Osteoblast (primary cell): ENCODE data around the gene PCDH9. TPM values are rescaled to one million over a fixed set of nuclear protein-coding genes. Genes with fewer than 3 reads are reported as not detected.

ENCODE experiments used
- DNase-seq: peaks from one replicate; pipeline ENCODE4 v3.0.0; 2011; ENCODE audit warnings: low spot score, mixed read lengths; ENCODE audit not compliant: insufficient read length; ENCODE audit errors: missing footprints
- H2AFZ ChIP-seq: 2 replicates; pipeline ENCODE4 v1.6.0; 2011; ENCODE audit warnings: mild to moderate bottlenecking, low read length
- H3K27ac ChIP-seq: 2 replicates; pipeline ENCODE4 v1.5.1; 2011; ENCODE audit warnings: mild to moderate bottlenecking, low read depth, low read length, moderate library complexity
- H3K27me3 ChIP-seq: 2 replicates; pipeline ENCODE4 v1.6.0; 2012; ENCODE audit warnings: mild to moderate bottlenecking, control low read depth, inconsistent platforms, low read length, moderate library complexity; ENCODE audit not compliant: insufficient read depth
- H3K36me3 ChIP-seq: 2 replicates; pipeline ENCODE4 v1.5.1; 2011; ENCODE audit warnings: mild to moderate bottlenecking, low read length, control low read depth, moderate library complexity; ENCODE audit not compliant: insufficient read depth
- H3K4me1 ChIP-seq: 2 replicates; pipeline ENCODE4 v1.5.1; 2011; ENCODE audit warnings: mild to moderate bottlenecking, low read length, control low read depth, moderate library complexity; ENCODE audit not compliant: insufficient read depth
- H3K4me2 ChIP-seq: 2 replicates; pipeline ENCODE4 v1.6.0; 2011; ENCODE audit warnings: mild to moderate bottlenecking, low read length; ENCODE audit not compliant: insufficient read depth
- H3K4me3 ChIP-seq: fragments of 200-600 bp; sonication (generic); 3 replicates; pipeline ENCODE4 v1.5.1; 2012; ENCODE audit warnings: mild to moderate bottlenecking, low read length, inconsistent platforms; ENCODE audit not compliant: insufficient read depth
- H3K79me2 ChIP-seq: 2 replicates; pipeline ENCODE4 v1.6.0; 2012; ENCODE audit warnings: mild to moderate bottlenecking, low read length, control low read depth, inconsistent platforms; ENCODE audit not compliant: insufficient read depth
- H3K9me3 ChIP-seq: 2 replicates; pipeline ENCODE4 v1.5.1; 2011; ENCODE audit warnings: low read depth, low read length, control low read depth
- H4K20me1 ChIP-seq: 2 replicates; pipeline ENCODE4 v1.6.0; 2012; ENCODE audit warnings: mild to moderate bottlenecking, low read length, control low read depth; ENCODE audit not compliant: insufficient read depth
- total RNA-seq: library from RNA; depleted of rRNA; stranded (reverse); fragments of >200 nt; gene quantifications from 2 replicates; pipeline ENCODE4 v1.2.3, GENCODE V29; 2012
- TF ChIP-seq, protein P1 (sequence below): IDR thresholded peaks from 2 replicates; pipeline ENCODE4 v1.5.1; 2011; ENCODE audit warnings: mild to moderate bottlenecking, low read depth, low read length, moderate library complexity; ENCODE audit errors: extremely low read depth

Gene PCDH9
- total RNA-seq, 1 donor, result 1.1 TPM

DNA sequence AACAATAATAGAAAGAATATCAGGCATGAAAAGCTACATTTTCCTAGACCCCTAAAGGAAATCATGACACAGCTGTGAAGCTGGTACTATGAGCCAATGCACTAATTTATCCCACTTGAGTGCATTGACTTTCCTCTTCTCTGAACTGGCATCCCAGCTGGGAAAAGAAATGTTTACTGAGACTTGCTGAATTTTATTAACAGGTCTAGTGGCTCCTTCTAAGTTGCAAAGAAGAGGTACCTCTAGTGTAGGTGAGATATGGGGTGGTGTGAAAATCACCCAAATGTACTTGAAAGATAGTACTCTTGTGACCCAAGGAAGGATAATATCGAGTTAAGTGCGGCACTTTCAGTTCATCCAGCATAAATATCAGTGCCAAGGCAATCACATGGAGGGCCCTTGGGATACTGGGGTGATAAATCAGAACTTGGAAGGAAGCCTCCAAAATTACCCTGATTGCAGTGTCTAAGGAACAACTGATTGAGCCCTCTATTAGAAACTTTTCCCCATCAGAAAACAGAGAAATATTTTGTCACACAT, 369.2 kb downstream of the PCDH9 start:
- Histone ChIP-seq H3K4me1 (peaks cover 4% of the 10 kb centered on the region), H3K9me3 (no peaks in the 10 kb centered on the region), H3K79me2 (no peaks in the 10 kb centered on the region), H3K4me3 (peak overlapping the region; percentile 9), H2AFZ (peak overlapping the region; percentile 23), H3K36me3 (no peaks in the 10 kb centered on the region), H3K27ac (no peak overlapping the region), H4K20me1 (no peaks in the 10 kb centered on the region), H3K4me2 (peak overlapping the region; percentile 55), H3K27me3 (no peaks in the 10 kb centered on the region)
- TF ChIP-seq, protein P1, sequence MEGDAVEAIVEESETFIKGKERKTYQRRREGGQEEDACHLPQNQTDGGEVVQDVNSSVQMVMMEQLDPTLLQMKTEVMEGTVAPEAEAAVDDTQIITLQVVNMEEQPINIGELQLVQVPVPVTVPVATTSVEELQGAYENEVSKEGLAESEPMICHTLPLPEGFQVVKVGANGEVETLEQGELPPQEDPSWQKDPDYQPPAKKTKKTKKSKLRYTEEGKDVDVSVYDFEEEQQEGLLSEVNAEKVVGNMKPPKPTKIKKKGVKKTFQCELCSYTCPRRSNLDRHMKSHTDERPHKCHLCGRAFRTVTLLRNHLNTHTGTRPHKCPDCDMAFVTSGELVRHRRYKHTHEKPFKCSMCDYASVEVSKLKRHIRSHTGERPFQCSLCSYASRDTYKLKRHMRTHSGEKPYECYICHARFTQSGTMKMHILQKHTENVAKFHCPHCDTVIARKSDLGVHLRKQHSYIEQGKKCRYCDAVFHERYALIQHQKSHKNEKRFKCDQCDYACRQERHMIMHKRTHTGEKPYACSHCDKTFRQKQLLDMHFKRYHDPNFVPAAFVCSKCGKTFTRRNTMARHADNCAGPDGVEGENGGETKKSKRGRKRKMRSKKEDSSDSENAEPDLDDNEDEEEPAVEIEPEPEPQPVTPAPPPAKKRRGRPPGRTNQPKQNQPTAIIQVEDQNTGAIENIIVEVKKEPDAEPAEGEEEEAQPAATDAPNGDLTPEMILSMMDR, result no peak
- peak; percentile 46 for DNase-seq

DNA sequence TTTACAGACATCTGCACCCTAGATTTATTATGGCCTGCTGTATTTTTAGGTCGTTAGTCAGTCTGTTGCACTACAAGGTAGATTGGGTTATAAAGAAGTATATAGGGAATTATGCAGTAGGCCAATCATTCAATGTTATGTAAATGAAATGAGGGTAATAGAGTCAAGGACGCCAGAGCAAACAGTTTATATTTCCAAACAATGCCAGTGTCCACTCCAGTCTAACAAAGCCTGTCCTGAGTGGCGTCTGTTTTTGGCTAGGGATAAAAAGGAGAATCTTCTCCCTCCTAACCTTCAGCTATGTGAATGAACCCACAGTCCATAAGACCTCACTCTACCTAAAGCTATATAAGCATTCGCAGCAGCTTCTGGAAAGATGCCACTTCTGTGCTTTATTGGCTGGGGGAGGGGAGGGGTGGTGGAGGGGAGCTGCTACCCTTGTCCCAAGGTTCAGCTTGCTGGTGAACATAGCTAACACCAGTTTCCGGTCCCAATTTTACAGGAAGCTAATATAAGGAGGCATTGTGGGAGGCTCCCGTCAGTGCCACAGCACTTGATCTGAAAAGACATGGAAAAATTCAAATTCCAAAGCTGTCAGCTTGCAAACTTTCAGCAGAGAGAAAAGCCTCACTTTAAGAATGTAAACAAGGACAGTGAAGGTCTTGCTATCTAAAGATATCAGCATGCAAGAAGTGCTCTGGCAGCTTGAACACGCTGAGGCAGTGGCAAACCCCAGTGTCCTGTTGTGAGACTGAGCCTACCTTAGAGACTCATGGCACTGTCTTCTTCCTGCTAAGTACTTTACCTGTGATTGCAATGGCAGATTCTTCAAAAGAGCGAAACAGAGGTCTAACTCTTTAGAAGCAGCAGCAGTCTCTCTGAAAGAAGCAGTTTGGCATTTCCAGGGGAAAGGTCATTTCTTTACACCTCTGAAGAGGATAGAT, 369.9 kb downstream of the PCDH9 start:
- Histone ChIP-seq H3K36me3 (no peaks in the 10 kb centered on the region), H3K4me2 (no peak overlapping the region), H2AFZ (peak overlapping the region; percentile 23), H3K4me1 (peaks cover 4% of the 10 kb centered on the region), H3K4me3 (no peak overlapping the region), H3K9me3 (no peaks in the 10 kb centered on the region), H3K27ac (no peak overlapping the region), H3K27me3 (no peaks in the 10 kb centered on the region), H3K79me2 (no peaks in the 10 kb centered on the region), H4K20me1 (no peaks in the 10 kb centered on the region)
- TF ChIP-seq, protein P1, result no peak
- DNase-seq, result no peak

DNA sequence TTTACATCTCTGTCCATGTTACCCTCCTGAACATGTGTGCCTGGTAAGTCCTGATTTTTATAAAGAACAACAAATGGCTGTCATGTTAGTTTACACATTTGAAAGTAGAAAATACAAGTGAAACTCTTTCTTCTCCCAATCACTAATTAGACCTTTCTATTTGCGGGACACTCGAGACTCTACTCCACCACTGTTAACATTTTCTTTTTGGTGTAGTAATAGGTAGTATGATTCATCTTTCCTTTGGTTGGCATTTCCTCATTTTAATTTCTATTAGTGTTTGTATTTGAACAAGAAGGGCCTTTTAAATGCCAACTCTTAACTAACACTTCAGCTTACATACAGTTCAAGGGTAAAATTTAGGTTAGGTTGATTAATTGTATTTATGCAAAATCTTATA, 371.1 kb downstream of the PCDH9 start:
- no peak overlapping the region for H3K27ac ChIP-seq
- H3K4me1 ChIP-seq, result peaks cover 4% of the 10 kb centered on the region
- no peaks in the 10 kb centered on the region for H3K79me2 ChIP-seq
- no peaks in the 10 kb centered on the region for H3K9me3 ChIP-seq
- no peaks in the 10 kb centered on the region for H3K27me3 ChIP-seq
- no peak overlapping the region for H3K4me3 ChIP-seq
- H2AFZ ChIP-seq, result no peak overlapping the region
- H4K20me1 ChIP-seq, result no peaks in the 10 kb centered on the region
- no peaks in the 10 kb centered on the region for H3K36me3 ChIP-seq
- H3K4me2 ChIP-seq, result no peak overlapping the region
- no peak for DNase-seq
- TF ChIP-seq, protein P1, result no peak

DNA sequence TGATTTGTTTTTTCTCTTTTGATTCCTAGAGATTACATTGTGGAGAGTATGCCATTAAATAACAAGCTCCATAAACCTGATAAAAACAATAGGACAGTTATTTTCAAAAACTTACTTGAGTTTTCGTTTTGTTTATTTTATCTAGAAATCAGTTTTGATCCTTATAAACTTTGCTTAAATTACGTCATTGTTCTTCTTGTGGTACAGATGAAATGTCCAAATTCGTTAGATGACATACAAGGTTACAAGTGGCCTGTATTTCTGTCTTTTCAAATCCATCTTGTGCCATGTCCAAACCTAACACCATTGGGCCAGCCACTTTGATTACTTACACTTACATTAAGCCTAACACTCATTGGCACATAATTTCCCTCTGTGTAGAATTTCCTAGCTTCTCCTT, 372.0 kb downstream of the PCDH9 start:
- Histone ChIP-seq H2AFZ (no peak overlapping the region), H4K20me1 (no peaks in the 10 kb centered on the region), H3K4me3 (no peak overlapping the region), H3K9me3 (no peaks in the 10 kb centered on the region), H3K79me2 (no peaks in the 10 kb centered on the region), H3K27me3 (no peaks in the 10 kb centered on the region), H3K36me3 (no peaks in the 10 kb centered on the region), H3K4me2 (no peak overlapping the region), H3K4me1 (peaks cover 4% of the 10 kb centered on the region), H3K27ac (no peak overlapping the region)
- TF ChIP-seq, protein P1, result no peak
- DNase-seq, result no peak
